ENCODE results near the gene CLRN2. TPM values are rescaled to one million over a fixed set of nuclear protein-coding genes. Genes with fewer than 3 reads are reported as not detected.

Gene CLRN2
- total and polyA plus RNA-seq, 9 of the 15 experiments (the other 6 are each of a cell fraction or from before 2014, with no cell fraction given), result not detected

GRCh38 chr4:17526695-17527477, 11.9 kb downstream of the CLRN2 start:
- TF ChIP-seq ESRRA (IDR thresholded peaks at IDR 0.05; ENCODE audit: borderline replicate concordance, low read depth) (peak; percentile 44; the same call in 1 of the 2 replicates), CEBPB (tag; IDR thresholded peaks at IDR 0.05) (0 out of 2 replicates have a peak, but pooled peaks have one; percentile 12), CBX1 (IDR thresholded peaks at IDR 0.05; ENCODE audit: low read depth) (no peak)
- 6% methylated on average over 27 of the region's 27 CpGs for WGBS (ENCODE audit: insufficient coverage, low coverage, missing lambda C conversion rate)
- no peak; the same call in 1 of the 3 replicates for ATAC-seq
- intact Hi-C loops (cut with micrococcal nuclease), result no loop called here
- Histone ChIP-seq H4K20me1 (replicated peaks; ENCODE audit: control insufficient read depth, insufficient read depth, low read length) (no peaks in the 10 kb centered on the region), H3K36me3 (ENCODE audit: control insufficient read depth, insufficient read depth, low read length) (no peaks in the 10 kb centered on the region), H3K4me3 (no peak overlapping the region), H3K9me3 (replicated peaks; ENCODE audit: control insufficient read depth, insufficient read depth, low read depth, low read length) (no peaks in the 10 kb centered on the region), H2AFZ (ENCODE audit: low read depth, low read length) (peak overlapping the region; percentile 38; the same call in 1 of the 2 replicates), H3K27me3 (ENCODE audit: control insufficient read depth in 2 of 2, insufficient read depth in 2 of 2, low read length in 2 of 2) (peaks cover 19 to 37% of the 10 kb centered on the region in 2 experiments), H3K27ac (ENCODE audit: extremely low read depth, low read depth, low read length) (no peak overlapping the region), H3K9ac (ENCODE audit: insufficient read depth in 1 of 2, low read depth in 2 of 2, low read length in 2 of 2) (peak overlapping the region in 1 of 2 experiments; percentile 61; a peak in 1 of 4 replicates), H3K79me2 (ENCODE audit: control insufficient read depth, insufficient read depth, low read length) (no peaks in the 10 kb centered on the region), H3K4me2 (ENCODE audit: insufficient read depth, low read length) (peak overlapping the region; percentile 27; the same call in 1 of the 2 replicates), H3K9me1 (ENCODE audit: control insufficient read depth, insufficient read depth, low read length) (no peaks in the 10 kb centered on the region), H3K4me1 (replicated peaks in 1 of 2; ENCODE audit: control insufficient read depth in 2 of 2, insufficient read depth in 2 of 2, low read length in 2 of 2) (peaks cover 0 to 4% of the 10 kb centered on the region in 2 experiments; a peak in 1 of 5 replicates)
- in situ Hi-C loops (cut with MboI), result loop anchor here (25.0 kb wide), 1 partner anchor 1060 kb away; no protein-coding TSS in a partner anchor
- DNase-seq (ENCODE audit: extremely low read depth in 1 of 4, low spot score in 3 of 4), result no peak
- POLR2A ChIA-PET, result interaction anchor here (0.9 kb wide), 1 partner anchor 16 kb away, joined by 4 read pairs; no protein-coding TSS in a partner anchor
- no TSS peak for BruUV-seq (replicated peaks)
- CTCF ChIA-PET (ENCODE audit: low intra/inter-chr PET ratio), result no interaction called here
- peak; percentile 51 for FAIRE-seq

Measured in K562 (cell line).